K562 (cell line): ENCODE measurements around the gene CYCS. TPM values are rescaled to one million over a fixed set of nuclear protein-coding genes. Genes with fewer than 3 reads are reported as not detected.
A peak's percentile ranks its signal among the peaks of the same experiment; 100 is the strongest.

ENCODE experiments used
- BRD9 ChIP-seq: fragments of 450-650 bp; IDR thresholded peaks from 2 replicates; pipeline ENCODE4 v1.6.1; 2018; ENCODE audit warnings: low read depth; ENCODE audit not compliant: partially characterized antibody
- CCAR2 ChIP-seq: fragments of 200-400 bp; formaldehyde crosslinking; IDR thresholded peaks from 2 replicates; pipeline ENCODE4 v1.6.1; 2017; ENCODE audit warnings: mild to moderate bottlenecking, low read depth, low read length
- CEBPG ChIP-seq, 3 experiments: fragments of 200-800 bp in 1 of 3; sonication (Bioruptor generic) in 1 of 3; sonication (generic) in 1 of 3; formaldehyde crosslinking in 1 of 3; IDR thresholded peaks in 2 of 3; conservative IDR thresholded peaks in 1 of 3; 2 replicates each; pipeline versions ENCODE4 v1.6.1 to v1.8.0; 2016 to 2022; ENCODE audit warnings: missing compliant biosample characterization in 2 of 3, missing genetic modification characterization in 2 of 3, mild to moderate bottlenecking in 1 of 3, missing genetic modification reagents in 1 of 3
- GATAD2A ChIP-seq: fragments of 450-650 bp; IDR thresholded peaks from 2 replicates; pipeline ENCODE4 v1.6.1; 2017
- HIVEP1 ChIP-seq: fragments of 250-450 bp; sonication (Bioruptor Pico); IDR thresholded peaks from 2 replicates; pipeline ENCODE4 v1.4.0; 2020; ENCODE audit warnings: mild to moderate bottlenecking
- KLF16 ChIP-seq: IDR thresholded peaks from 2 replicates; pipeline ENCODE4 v1.6.1; 2016; ENCODE audit warnings: antibody characterized with exemption
- LEF1 ChIP-seq: fragments of 450-650 bp; IDR thresholded peaks from 2 replicates; pipeline ENCODE4 v1.6.1; 2016; ENCODE audit warnings: mild to moderate bottlenecking
- POLR2A ChIP-seq: fragments of 450-650 bp; conservative IDR thresholded peaks from 2 replicates; pipeline ENCODE4 v1.6.1; 2016
- POLR2G ChIP-seq: fragments of 200-400 bp; formaldehyde crosslinking; IDR thresholded peaks from 2 replicates; pipeline ENCODE4 v1.6.1; 2017; ENCODE audit warnings: low read depth, mild to moderate bottlenecking, antibody characterized with exemption, low read length, moderate library complexity
- PURB ChIP-seq: sonication (generic); formaldehyde crosslinking; IDR thresholded peaks from 2 replicates; pipeline ENCODE4 v1.9.0; 2021; ENCODE audit warnings: low read depth, mild to moderate bottlenecking, missing genetic modification reagents
- SAP30 ChIP-seq: fragments of 200-600 bp; sonication (generic); IDR thresholded peaks from 2 replicates; pipeline ENCODE4 v1.6.1; 2012; ENCODE audit warnings: borderline replicate concordance, low read depth, mild to moderate bottlenecking, moderate library complexity, low read length, control low read depth, inconsistent platforms; ENCODE audit not compliant: insufficient read depth, poor library complexity, severe bottlenecking
- ZNF561 ChIP-seq: fragments of 450-650 bp; formaldehyde crosslinking; conservative IDR thresholded peaks from 2 replicates; pipeline ENCODE4 v1.4.0; 2020; ENCODE audit warnings: mild to moderate bottlenecking, moderate library complexity
- polyA plus RNA-seq, 8 experiments: library from polyadenylated mRNA; depleted of rRNA in 4 of 8; stranded (reverse) in 5 of 8; unstranded in 3 of 8; fragments of >200 nt; fragmentation: Nextera tagmentation in 2 of 8; fragmentation: Illumina TruSeq in 1 of 8; extraction: Ambion mirVana in 2 of 8; extraction: Trizol in 1 of 8; gene quantifications; 2 replicates each; pipeline versions ENCODE4 v1.2.1 to v1.2.3, GENCODE V29; 2011 to 2014; ENCODE audit warnings: inconsistent platforms in 1 of 8, missing spikeins in 1 of 8
- total RNA-seq, 7 experiments: library from RNA; depleted of rRNA in 6 of 7; stranded (reverse); fragments of >200 nt in 6 of 7; fragmentation: Illumina TruSeq in 2 of 7; extraction: Trizol in 2 of 7; gene quantifications; 2 replicates each; pipeline versions ENCODE4 v1.2.1 to v1.2.3, GENCODE V29; 2011 to 2021; ENCODE audit warnings: low replicate concordance in 1 of 7
- TF ChIP-seq, protein P1 (sequence below): fragments of 450-650 bp; formaldehyde crosslinking; IDR thresholded peaks from 2 replicates; pipeline ENCODE4 v1.4.0; 2022; ENCODE audit warnings: missing genetic modification characterization
- TF ChIP-seq, protein P2 (sequence below): sonication (generic); formaldehyde crosslinking; IDR thresholded peaks from 2 replicates; pipeline ENCODE4 v1.8.0; 2022; ENCODE audit warnings: mild to moderate bottlenecking, missing genetic modification reagents
- TF ChIP-seq, protein P3 (sequence below): fragments of 200-800 bp; sonication (Bioruptor generic); IDR thresholded peaks from 2 replicates; pipeline ENCODE4 v1.6.1; 2016; ENCODE audit warnings: missing genetic modification characterization, missing compliant biosample characterization
- TF ChIP-seq, protein P4 (sequence below): conservative IDR thresholded peaks from 2 replicates; pipeline ENCODE4 v1.6.1; 2011; ENCODE audit warnings: low read depth, mild to moderate bottlenecking, low read length; ENCODE audit not compliant: control insufficient read depth
- TF ChIP-seq, protein P5 (sequence below): IDR thresholded peaks from 2 replicates; pipeline ENCODE4 v1.6.1; 2014; ENCODE audit warnings: antibody characterized with exemption

The CYCS gene
- total and polyA plus RNA-seq, 9 of the 15 experiments (the other 6 are each of a cell fraction or from before 2014, with no cell fraction given): 206 to 1,425 (median 438) TPM

DNA sequence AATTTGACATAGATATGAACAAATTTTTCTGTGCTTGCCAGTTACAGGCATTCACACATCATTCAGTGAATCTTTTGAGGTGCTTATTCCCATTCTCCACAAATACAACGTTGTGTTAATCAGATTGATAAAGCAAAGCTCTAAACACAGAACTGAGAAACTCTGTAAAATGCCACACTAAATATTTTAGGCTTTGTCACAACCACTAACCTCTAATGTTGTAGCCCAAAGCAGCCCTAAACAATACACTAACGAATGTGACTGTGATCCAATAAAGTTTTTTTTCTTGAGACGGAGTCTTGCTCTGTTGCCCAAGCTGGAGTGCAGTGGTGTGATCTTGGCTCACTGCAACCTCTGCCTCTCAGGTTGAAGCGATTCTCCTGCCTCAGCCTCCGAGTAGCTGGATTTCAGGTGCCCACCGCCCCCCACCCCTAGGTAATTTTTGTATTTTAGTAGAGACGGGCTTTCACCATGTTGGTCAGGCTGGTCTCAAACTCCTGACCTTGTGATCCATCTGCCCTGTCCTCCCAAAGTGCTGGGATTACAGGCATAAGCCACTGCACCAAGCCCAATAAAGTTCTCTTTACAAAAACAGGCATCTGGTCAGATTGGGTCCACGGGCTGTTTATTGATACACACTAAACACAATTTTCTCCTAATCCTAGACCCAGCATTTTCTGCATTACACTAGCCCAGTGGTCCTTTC is 6.9 kb downstream of the CYCS start (continued):
- TF ChIP-seq, protein P1, sequence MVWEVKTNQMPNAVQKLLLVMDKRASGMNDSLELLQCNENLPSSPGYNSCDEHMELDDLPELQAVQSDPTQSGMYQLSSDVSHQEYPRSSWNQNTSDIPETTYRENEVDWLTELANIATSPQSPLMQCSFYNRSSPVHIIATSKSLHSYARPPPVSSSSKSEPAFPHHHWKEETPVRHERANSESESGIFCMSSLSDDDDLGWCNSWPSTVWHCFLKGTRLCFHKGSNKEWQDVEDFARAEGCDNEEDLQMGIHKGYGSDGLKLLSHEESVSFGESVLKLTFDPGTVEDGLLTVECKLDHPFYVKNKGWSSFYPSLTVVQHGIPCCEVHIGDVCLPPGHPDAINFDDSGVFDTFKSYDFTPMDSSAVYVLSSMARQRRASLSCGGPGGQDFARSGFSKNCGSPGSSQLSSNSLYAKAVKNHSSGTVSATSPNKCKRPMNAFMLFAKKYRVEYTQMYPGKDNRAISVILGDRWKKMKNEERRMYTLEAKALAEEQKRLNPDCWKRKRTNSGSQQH (CRISPR knock-in tag): peak; percentile 87; the same call in 1 of the 2 replicates
- no peak for TF ChIP-seq HIVEP1
- no peak for TF ChIP-seq GATAD2A
- TF ChIP-seq KLF16: no peak
- TF ChIP-seq, protein P2, sequence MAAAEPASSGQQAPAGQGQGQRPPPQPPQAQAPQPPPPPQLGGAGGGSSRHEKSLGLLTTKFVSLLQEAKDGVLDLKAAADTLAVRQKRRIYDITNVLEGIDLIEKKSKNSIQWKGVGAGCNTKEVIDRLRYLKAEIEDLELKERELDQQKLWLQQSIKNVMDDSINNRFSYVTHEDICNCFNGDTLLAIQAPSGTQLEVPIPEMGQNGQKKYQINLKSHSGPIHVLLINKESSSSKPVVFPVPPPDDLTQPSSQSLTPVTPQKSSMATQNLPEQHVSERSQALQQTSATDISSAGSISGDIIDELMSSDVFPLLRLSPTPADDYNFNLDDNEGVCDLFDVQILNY: no peak
- TF ChIP-seq, protein P3, sequence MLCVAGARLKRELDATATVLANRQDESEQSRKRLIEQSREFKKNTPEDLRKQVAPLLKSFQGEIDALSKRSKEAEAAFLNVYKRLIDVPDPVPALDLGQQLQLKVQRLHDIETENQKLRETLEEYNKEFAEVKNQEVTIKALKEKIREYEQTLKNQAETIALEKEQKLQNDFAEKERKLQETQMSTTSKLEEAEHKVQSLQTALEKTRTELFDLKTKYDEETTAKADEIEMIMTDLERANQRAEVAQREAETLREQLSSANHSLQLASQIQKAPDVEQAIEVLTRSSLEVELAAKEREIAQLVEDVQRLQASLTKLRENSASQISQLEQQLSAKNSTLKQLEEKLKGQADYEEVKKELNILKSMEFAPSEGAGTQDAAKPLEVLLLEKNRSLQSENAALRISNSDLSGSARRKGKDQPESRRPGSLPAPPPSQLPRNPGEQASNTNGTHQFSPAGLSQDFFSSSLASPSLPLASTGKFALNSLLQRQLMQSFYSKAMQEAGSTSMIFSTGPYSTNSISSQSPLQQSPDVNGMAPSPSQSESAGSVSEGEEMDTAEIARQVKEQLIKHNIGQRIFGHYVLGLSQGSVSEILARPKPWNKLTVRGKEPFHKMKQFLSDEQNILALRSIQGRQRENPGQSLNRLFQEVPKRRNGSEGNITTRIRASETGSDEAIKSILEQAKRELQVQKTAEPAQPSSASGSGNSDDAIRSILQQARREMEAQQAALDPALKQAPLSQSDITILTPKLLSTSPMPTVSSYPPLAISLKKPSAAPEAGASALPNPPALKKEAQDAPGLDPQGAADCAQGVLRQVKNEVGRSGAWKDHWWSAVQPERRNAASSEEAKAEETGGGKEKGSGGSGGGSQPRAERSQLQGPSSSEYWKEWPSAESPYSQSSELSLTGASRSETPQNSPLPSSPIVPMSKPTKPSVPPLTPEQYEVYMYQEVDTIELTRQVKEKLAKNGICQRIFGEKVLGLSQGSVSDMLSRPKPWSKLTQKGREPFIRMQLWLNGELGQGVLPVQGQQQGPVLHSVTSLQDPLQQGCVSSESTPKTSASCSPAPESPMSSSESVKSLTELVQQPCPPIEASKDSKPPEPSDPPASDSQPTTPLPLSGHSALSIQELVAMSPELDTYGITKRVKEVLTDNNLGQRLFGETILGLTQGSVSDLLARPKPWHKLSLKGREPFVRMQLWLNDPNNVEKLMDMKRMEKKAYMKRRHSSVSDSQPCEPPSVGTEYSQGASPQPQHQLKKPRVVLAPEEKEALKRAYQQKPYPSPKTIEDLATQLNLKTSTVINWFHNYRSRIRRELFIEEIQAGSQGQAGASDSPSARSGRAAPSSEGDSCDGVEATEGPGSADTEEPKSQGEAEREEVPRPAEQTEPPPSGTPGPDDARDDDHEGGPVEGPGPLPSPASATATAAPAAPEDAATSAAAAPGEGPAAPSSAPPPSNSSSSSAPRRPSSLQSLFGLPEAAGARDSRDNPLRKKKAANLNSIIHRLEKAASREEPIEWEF: no peak
- TF ChIP-seq POLR2A: peak; percentile 26; the same call in 1 of the 2 replicates
- TF ChIP-seq CEBPG (CRISPR knock-in tag; IDR thresholded peaks at IDR 0.05): no peak
- no peak for TF ChIP-seq CEBPG (tag; conservative IDR thresholded peaks at IDR 0.05 in 1 of 2, IDR thresholded peaks at IDR 0.05 in 1 of 2)
- no peak for TF ChIP-seq CCAR2
- TF ChIP-seq SAP30: no peak
- no peak for TF ChIP-seq ZNF561 (CRISPR knock-in tag)
- TF ChIP-seq PURB (CRISPR knock-in tag): no peak
- TF ChIP-seq, protein P4, sequence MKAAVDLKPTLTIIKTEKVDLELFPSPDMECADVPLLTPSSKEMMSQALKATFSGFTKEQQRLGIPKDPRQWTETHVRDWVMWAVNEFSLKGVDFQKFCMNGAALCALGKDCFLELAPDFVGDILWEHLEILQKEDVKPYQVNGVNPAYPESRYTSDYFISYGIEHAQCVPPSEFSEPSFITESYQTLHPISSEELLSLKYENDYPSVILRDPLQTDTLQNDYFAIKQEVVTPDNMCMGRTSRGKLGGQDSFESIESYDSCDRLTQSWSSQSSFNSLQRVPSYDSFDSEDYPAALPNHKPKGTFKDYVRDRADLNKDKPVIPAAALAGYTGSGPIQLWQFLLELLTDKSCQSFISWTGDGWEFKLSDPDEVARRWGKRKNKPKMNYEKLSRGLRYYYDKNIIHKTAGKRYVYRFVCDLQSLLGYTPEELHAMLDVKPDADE: no peak
- TF ChIP-seq LEF1: no peak
- no peak for TF ChIP-seq BRD9
- peak; percentile 36 for TF ChIP-seq POLR2G
- TF ChIP-seq, protein P5, sequence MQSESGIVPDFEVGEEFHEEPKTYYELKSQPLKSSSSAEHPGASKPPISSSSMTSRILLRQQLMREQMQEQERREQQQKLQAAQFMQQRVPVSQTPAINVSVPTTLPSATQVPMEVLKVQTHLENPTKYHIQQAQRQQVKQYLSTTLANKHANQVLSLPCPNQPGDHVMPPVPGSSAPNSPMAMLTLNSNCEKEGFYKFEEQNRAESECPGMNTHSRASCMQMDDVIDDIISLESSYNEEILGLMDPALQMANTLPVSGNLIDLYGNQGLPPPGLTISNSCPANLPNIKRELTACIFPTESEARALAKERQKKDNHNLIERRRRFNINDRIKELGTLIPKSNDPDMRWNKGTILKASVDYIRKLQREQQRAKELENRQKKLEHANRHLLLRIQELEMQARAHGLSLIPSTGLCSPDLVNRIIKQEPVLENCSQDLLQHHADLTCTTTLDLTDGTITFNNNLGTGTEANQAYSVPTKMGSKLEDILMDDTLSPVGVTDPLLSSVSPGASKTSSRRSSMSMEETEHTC: no peak
